Gastrocnemius medialis (tissue), 4 donors: ENCODE measurements around the gene PPP1R12A.

ENCODE experiments used
- CTCF ChIP-seq, 5 experiments: fragments of 450-650 bp in 3 of 5; fragments of 200-600 bp in 2 of 5; sonication (generic) in 2 of 5; IDR thresholded peaks in 4 of 5; conservative IDR thresholded peaks in 1 of 5; 1 replicate in 4 of 5; 2 replicates in 1 of 5; pipeline ENCODE4 v1.5.1; 2016 to 2019; ENCODE audit warnings: antibody characterized with exemption in 5 of 5, mild to moderate bottlenecking in 3 of 5, moderate library complexity in 3 of 5
- POLR2A ChIP-seq, 2 donors: fragments of 450-650 bp; IDR thresholded peaks; one replicate each; pipeline ENCODE4 v1.6.1; 2017; ENCODE audit warnings: antibody characterized with exemption in 2 of 2, mild to moderate bottlenecking in 2 of 2, moderate library complexity in 2 of 2

GRCh38 chr12:79929065-79929464, 5.8 kb downstream of the PPP1R12A start:
- TF ChIP-seq CTCF (IDR thresholded peaks at IDR 0.05 in 4 of 5, conservative IDR thresholded peaks at IDR 0.05 in 1 of 5) (no peak), POLR2A (IDR thresholded peaks at IDR 0.05) (no peak)
